ENCODE data around the gene SBF2.

SBF2 gene

DNA sequence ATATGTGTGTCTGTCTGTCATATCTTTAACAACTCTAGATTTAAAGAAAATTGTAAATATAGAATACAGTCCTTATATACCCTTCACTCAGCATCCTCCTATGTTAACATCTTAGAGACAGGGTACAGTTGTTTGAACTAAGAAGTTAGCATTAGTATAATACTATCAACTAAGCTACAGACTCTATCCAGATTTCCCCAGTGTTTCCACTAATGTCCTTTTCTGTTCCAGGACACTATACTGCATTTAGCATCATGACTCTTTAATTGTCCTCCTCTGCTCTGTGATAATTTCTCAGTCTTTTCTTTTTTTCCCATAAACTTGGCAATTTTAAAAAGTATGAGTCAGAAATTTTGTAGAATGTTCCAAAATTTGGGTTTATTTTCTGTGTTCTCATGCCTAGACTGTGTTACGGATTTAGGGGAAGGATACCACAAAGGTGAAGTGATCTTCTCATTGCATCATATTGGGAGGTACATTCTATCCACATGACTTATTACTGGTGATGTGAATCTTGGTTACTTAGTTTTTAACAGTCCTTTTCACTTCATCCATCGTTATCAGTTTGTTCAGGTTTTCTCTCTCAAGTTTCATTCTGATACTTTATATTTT is 168.4 kb downstream of the SBF2 start:
- TF ChIP-seq, protein P1, sequence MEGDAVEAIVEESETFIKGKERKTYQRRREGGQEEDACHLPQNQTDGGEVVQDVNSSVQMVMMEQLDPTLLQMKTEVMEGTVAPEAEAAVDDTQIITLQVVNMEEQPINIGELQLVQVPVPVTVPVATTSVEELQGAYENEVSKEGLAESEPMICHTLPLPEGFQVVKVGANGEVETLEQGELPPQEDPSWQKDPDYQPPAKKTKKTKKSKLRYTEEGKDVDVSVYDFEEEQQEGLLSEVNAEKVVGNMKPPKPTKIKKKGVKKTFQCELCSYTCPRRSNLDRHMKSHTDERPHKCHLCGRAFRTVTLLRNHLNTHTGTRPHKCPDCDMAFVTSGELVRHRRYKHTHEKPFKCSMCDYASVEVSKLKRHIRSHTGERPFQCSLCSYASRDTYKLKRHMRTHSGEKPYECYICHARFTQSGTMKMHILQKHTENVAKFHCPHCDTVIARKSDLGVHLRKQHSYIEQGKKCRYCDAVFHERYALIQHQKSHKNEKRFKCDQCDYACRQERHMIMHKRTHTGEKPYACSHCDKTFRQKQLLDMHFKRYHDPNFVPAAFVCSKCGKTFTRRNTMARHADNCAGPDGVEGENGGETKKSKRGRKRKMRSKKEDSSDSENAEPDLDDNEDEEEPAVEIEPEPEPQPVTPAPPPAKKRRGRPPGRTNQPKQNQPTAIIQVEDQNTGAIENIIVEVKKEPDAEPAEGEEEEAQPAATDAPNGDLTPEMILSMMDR (conservative IDR thresholded peaks at IDR 0.05; ENCODE audit: low read depth, low read length), result no peak
- no peak overlapping the region for H3K9ac ChIP-seq
- H3K4me1 ChIP-seq (ENCODE audit: low read depth, poor library complexity, severe bottlenecking), result no peaks in the 10 kb centered on the region
- no peak overlapping the region for H2AFZ ChIP-seq (ENCODE audit: low read depth)
- H4K20me1 ChIP-seq (ENCODE audit: insufficient read depth), result no peaks in the 10 kb centered on the region
- H3K4me3 ChIP-seq (IDR thresholded peaks at IDR 0.05; ENCODE audit: insufficient read depth, low read depth, low read length), result no peak overlapping the region
- H3K36me3 ChIP-seq (ENCODE audit: insufficient read depth), result no peaks in the 10 kb centered on the region
- no peaks in the 10 kb centered on the region for H3K27me3 ChIP-seq (ENCODE audit: insufficient read depth, low read depth)
- H3K27ac ChIP-seq, result no peak overlapping the region
- no peaks in the 10 kb centered on the region for H3K79me2 ChIP-seq (ENCODE audit: insufficient read depth, low read depth)
- H3K4me2 ChIP-seq, result no peak overlapping the region

DNA sequence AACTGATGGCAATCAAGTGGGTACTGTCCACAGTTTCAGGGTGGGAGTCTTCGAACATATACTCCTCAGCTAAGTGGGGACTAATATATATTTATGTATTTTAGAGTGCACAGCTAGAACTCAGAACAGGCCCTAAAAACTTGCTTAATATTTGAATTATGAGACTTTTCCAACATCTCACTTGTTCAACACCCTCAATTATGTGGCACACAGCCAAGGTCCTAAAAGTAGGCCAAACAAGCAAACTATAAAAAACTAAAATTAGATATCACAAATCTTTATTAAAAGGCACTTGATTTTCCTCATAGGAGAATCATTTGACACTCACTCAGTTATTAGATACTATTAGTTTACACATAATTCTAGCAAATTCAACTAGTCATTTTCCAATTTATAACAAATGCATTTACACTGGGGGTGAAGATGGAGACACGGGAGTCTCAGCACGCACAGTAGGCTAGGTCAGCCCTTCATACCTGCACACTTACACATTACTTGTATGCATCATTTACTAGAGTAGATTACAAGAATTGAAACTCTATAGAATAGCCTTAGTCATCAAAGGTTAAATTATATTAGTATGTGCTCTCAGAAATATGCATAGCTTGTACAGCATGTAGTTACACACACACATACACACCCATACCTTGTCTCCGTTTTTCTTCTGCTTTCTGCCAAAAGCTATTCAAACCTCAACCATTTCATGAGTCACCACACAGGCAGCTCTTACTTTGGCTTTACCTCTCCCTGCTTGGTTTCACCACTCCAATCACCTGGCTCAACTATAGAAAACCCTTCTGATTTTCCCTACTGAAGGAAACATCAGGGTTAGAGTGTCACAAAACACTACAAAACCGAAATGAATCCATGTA is 171.5 kb downstream of the SBF2 start:
- Histone ChIP-seq H4K20me1 (ENCODE audit: insufficient read depth) (no peaks in the 10 kb centered on the region), H3K4me3 (IDR thresholded peaks at IDR 0.05; ENCODE audit: insufficient read depth, low read depth, low read length) (no peak overlapping the region), H3K4me1 (ENCODE audit: low read depth, poor library complexity, severe bottlenecking) (no peaks in the 10 kb centered on the region), H3K27ac (no peak overlapping the region), H3K4me2 (no peak overlapping the region), H2AFZ (ENCODE audit: low read depth) (no peak overlapping the region), H3K9ac (no peak overlapping the region), H3K79me2 (ENCODE audit: insufficient read depth, low read depth) (no peaks in the 10 kb centered on the region), H3K27me3 (ENCODE audit: insufficient read depth, low read depth) (no peaks in the 10 kb centered on the region), H3K36me3 (ENCODE audit: insufficient read depth) (no peaks in the 10 kb centered on the region)
- TF ChIP-seq, protein P1 (conservative IDR thresholded peaks at IDR 0.05; ENCODE audit: low read depth, low read length), result no peak

DNA sequence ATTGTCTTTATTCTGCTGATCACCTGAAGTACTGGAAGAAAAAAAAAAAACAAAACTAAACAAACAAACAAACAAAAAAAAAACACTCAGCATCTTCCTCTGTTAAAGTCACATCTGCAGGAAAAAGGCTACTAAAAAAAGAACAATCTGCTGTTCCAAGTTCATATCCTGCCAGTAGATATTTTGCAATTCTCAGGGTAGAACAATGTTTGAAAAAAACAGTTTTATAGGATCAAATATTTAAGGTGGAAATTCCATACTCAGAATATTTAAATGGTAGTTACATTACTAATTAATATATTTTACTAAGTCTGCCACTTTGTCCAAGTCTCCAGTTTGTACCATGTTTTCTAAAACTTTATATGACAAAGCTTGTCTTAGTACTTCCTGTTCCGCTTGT is 175.2 kb downstream of the SBF2 start:
- TF ChIP-seq, protein P1 (conservative IDR thresholded peaks at IDR 0.05; ENCODE audit: low read depth, low read length), result no peak
- no peak overlapping the region for H3K4me3 ChIP-seq (IDR thresholded peaks at IDR 0.05; ENCODE audit: insufficient read depth, low read depth, low read length)
- no peak overlapping the region for H3K9ac ChIP-seq
- no peaks in the 10 kb centered on the region for H4K20me1 ChIP-seq (ENCODE audit: insufficient read depth)
- no peak overlapping the region for H2AFZ ChIP-seq (ENCODE audit: low read depth)
- no peaks in the 10 kb centered on the region for H3K4me1 ChIP-seq (ENCODE audit: low read depth, poor library complexity, severe bottlenecking)
- no peaks in the 10 kb centered on the region for H3K79me2 ChIP-seq (ENCODE audit: insufficient read depth, low read depth)
- no peak overlapping the region for H3K4me2 ChIP-seq
- H3K36me3 ChIP-seq (ENCODE audit: insufficient read depth), result no peaks in the 10 kb centered on the region
- no peak overlapping the region for H3K27ac ChIP-seq
- no peaks in the 10 kb centered on the region for H3K27me3 ChIP-seq (ENCODE audit: insufficient read depth, low read depth)

DNA sequence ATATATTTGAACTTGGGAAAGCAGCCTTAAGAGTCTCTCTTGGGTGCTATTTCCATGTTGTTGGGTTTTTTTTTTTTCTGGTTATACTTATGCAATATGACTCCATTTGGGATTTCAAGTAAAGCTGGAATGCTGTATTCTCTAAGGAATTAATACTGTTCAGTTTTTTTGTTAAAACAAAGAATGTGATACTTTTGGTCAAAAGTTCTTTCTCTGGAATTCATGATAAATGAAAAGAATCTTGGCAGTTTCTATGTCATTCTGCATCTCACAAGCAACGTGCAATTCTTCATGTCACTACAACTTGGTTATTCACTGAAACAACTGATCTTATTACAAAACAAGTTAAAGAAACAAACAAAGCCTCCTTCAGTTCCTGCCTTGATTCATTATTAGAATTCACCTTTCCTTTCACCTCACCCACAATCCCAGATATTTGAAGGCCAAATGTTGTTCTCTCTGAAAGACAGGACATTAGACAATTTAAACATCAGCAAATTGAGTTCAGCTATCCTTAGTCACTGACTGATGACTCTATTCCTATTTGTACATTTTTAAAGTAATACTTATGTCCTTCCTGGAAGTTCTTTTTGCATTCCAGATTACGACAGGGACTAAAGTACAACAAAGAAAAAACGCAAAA is 176.2 kb downstream of the SBF2 start:
- no peaks in the 10 kb centered on the region for H3K79me2 ChIP-seq (ENCODE audit: insufficient read depth, low read depth)
- no peak overlapping the region for H3K4me2 ChIP-seq
- H4K20me1 ChIP-seq (ENCODE audit: insufficient read depth), result no peaks in the 10 kb centered on the region
- H3K27ac ChIP-seq, result no peak overlapping the region
- no peaks in the 10 kb centered on the region for H3K36me3 ChIP-seq (ENCODE audit: insufficient read depth)
- H2AFZ ChIP-seq (ENCODE audit: low read depth), result no peak overlapping the region
- TF ChIP-seq, protein P1 (conservative IDR thresholded peaks at IDR 0.05; ENCODE audit: low read depth, low read length), result no peak
- H3K4me1 ChIP-seq (ENCODE audit: low read depth, poor library complexity, severe bottlenecking), result no peaks in the 10 kb centered on the region
- H3K27me3 ChIP-seq (ENCODE audit: insufficient read depth, low read depth), result no peaks in the 10 kb centered on the region
- no peak overlapping the region for H3K4me3 ChIP-seq (IDR thresholded peaks at IDR 0.05; ENCODE audit: insufficient read depth, low read depth, low read length)
- H3K9ac ChIP-seq, result no peak overlapping the region

Data from KMS-11 (cell line).